HG03103 (cell line): ENCODE results near the gene ZNF799.
"Not testable (repeated sequence)": the region's sequence is repeated elsewhere in the genome, so short reads cannot be mapped to it uniquely, and the experiment has no call there.

Experiments
- ATAC-seq: cut with Tn5 transposase; IDR thresholded peaks from one replicate; pipeline ENCODE4 v1.9.1; 2021; ENCODE audit warnings: low read depth; ENCODE audit not compliant: unreplicated experiment

The ZNF799 gene

GRCh38 chr19:12400633-12401502 is at the start of gene ZNF799:
Gene ZNF799 (minus strand): TSS chr19:12401271. CDS start chr19:12401070, 201 bp downstream.
- ATAC-seq = peak; percentile 77

- ATAC-seq = no peak
These were observed 49.8 kb upstream of the ZNF799 start for GRCh38 chr19:12450844-12451243.

GRCh38 chr19:12448808-12449207 is 47.7 kb upstream of the ZNF799 start:
- no peak for ATAC-seq

- peak; percentile 90 for ATAC-seq
These were observed 39.7 kb upstream of the ZNF799 start, which contains the start of gene ZNF443 for GRCh38 chr19:12440541-12441316. Gene ZNF443 (minus strand): TSS chr19:12441021. CDS start chr19:12440914, 107 bp downstream.

- ATAC-seq = not testable (repeated sequence)
These were observed 38.8 kb upstream of the ZNF799 start for GRCh38 chr19:12439686-12440540.

GRCh38 chr19:12430726-12431299 is 29.7 kb upstream of the ZNF799 start:
- ATAC-seq = not testable (repeated sequence)

- no peak for ATAC-seq
These were observed 24.8 kb upstream of the ZNF799 start for GRCh38 chr19:12425888-12426274.

- ATAC-seq = no peak
These were observed 24.3 kb upstream of the ZNF799 start for GRCh38 chr19:12425236-12425887.

- ATAC-seq = not testable (repeated sequence)
These were observed 16.2 kb upstream of the ZNF799 start for GRCh38 chr19:12417273-12417672.

- no peak for ATAC-seq
These were observed 10.8 kb upstream of the ZNF799 start for GRCh38 chr19:12411893-12412292.

- ATAC-seq = not testable (repeated sequence)
These were observed 1.0 kb downstream of the ZNF799 start for GRCh38 chr19:12399901-12400632.

- not testable (repeated sequence) for ATAC-seq
These were observed 9.9 kb downstream of the ZNF799 start for GRCh38 chr19:12391148-12391547.

GRCh38 chr19:12386365-12386764 is 14.7 kb downstream of the ZNF799 start:
- not testable (repeated sequence) for ATAC-seq

GRCh38 chr19:12380444-12380737 is 20.7 kb downstream of the ZNF799 start:
- ATAC-seq = no peak

GRCh38 chr19:12379732-12380443 is 21.2 kb downstream of the ZNF799 start:
- no peak for ATAC-seq

- ATAC-seq = no peak
These were observed 27.0 kb downstream of the ZNF799 start for GRCh38 chr19:12374026-12374425.

- ATAC-seq = peak; percentile 84
These were observed 35.6 kb downstream of the ZNF799 start, which contains the start of gene ZNF442 for GRCh38 chr19:12365236-12366162. Gene ZNF442 (minus strand): TSS chr19:12365683. CDS start chr19:12363631, 2,052 bp downstream.
